Measurements from ENCODE around the gene EIF3C. TPM values are rescaled to one million over a fixed set of nuclear protein-coding genes. Genes with fewer than 3 reads are reported as not detected.
"Not testable (repeated sequence)": the region's sequence is repeated elsewhere in the genome, so short reads cannot be mapped to it uniquely, and the experiment has no call there.

EIF3C gene
- total RNA-seq, 1 experiment from 2014 or later: 259 TPM

DNA sequence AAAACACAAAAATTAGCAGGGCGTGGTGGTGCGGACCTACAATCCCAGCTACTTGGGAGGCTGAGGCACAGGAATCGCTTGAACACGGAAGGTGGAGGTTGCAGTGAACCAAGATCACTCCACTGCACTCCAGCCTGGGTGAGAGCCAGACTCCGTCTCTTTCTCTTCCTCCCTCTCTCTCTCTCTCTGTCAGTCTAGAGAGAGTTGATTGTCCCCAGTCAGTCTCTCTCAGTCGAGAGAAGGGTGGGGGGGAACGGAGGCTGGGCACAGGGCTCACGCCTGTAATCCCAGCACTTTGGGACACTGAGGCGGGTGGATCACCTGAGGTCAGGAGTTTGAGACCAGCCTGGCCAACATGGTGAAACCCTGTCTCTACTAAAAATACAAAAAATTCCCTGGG lies 30.0 kb downstream of the EIF3C start:
- in situ Hi-C loops (cut with HindIII; ENCODE audit: low pct_unique_long_range_greater_than_20kb, low sequenced_read_pairs); DNase-seq (ENCODE audit: low read depth): not testable (repeated sequence)

DNA sequence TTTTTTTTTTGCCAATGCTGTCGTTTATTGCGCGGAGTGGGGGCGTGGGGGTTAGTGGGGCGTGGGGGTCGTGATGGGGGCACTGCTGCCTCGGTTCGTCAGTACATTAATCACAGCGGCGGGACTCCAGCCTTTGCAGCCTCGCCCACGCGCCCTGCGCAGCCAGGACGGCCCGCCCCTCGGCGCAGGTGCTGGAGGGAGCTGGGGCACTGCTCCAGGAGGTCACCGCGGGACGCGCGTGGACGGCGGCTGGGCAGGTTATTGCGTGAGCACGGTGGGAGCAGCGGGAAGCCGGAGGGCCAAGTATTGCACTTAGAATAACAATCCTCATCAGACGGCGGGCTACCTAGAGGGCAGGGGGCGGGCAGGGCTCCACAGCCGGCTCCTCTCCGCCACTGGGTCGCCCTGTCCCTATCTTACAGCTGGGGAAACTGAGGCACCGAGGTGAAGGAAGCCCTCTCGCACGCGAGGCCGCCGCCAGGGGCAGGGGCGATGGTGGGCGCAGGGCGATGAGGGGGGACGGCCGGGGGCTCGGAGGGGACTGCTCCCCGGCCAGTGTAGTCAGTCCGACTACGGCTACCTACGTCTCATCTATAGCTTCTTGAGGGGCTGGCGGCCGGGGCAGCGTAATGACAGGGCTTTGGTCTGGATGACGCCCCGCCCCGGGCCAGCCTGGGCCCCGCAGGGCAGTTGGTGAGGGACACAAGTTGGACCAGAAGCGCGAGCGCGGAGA lies 35.5 kb downstream of the EIF3C start:
- DNase-seq (ENCODE audit: low read depth); in situ Hi-C loops (cut with HindIII; ENCODE audit: low pct_unique_long_range_greater_than_20kb, low sequenced_read_pairs): not testable (repeated sequence)

DNA sequence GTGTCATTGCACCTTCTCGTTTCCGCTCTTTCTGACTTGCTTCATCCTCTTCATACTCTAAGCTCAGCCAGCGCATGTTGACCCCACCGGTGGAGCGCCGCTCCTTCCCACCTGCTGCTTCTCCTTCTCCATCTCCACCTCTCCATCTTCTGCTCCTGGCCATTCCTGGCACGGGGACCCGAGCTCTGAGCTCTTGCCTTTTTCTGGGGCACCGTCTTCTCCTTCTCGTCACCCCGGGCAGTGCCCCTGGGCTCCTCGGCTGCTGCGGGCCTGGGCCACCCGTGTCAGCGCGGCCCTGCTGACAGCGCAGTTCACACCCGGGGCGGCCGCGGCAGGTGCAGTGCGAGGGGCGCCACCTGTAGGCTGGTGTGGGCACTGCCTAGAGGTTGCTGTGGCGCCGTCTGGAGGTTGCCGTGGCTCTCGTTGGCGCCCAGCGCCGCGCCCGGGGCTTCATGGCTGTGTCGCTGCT lies 38.8 kb downstream of the EIF3C start:
- DNase-seq (ENCODE audit: low read depth); in situ Hi-C loops (cut with HindIII; ENCODE audit: low pct_unique_long_range_greater_than_20kb, low sequenced_read_pairs): not testable (repeated sequence)

DNA sequence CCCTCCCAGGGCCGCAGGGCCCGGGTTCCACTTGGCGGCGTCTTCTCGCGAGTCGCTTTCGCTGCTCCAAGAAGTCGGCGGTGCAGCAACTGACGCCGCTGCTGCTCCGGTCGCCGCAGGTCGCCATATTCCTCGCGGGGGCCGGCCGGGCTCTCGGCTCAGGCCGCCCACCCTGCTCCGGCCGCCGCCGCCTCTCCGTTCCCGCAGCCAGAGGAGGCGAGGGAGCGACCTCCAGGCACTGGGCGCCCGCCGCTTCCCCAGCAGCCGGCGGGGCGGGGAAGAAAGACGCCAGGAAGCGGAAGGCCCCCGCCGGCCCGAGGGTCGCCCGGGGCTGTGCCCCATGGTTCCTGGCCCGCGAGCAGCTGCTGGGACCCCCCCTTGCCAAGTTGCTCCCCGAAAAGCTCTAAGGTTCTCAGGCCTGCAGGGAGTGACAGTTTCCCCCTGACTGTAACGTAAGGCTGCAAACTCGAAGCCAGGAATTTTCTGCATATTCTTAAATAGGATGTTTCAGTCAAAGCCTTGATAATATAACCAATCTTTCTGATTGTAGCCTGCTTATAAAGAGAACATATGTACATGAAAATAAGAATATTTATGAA lies 39.3 kb downstream of the EIF3C start:
- in situ Hi-C loops (cut with HindIII; ENCODE audit: low pct_unique_long_range_greater_than_20kb, low sequenced_read_pairs); DNase-seq (ENCODE audit: low read depth): not testable (repeated sequence)

DNA sequence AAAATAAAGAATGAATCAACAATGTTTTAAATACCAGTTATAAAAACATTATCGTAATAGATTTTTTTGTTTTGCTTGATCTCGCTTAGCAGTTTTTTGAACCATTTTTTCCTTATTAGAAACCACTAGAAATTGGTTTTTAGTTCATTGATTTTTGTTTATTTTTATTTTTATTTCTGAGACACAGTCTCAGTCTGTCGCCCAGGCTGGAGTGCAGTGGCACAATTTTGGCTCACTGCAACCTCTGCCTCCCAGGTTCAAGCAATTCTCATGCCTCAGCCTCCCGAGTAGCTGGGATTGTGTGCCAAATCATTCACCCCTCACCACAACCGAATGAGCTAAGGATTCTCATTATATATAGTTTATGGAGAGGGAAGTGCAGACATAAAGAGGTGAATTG lies 40.2 kb downstream of the EIF3C start, which contains the start of gene NPIPB9:
Gene NPIPB9, plus strand, starts transcription at position 301 of the 400 bp plus-strand sequence.
- in situ Hi-C loops (cut with HindIII; ENCODE audit: low pct_unique_long_range_greater_than_20kb, low sequenced_read_pairs); DNase-seq (ENCODE audit: low read depth): not testable (repeated sequence)

DNA sequence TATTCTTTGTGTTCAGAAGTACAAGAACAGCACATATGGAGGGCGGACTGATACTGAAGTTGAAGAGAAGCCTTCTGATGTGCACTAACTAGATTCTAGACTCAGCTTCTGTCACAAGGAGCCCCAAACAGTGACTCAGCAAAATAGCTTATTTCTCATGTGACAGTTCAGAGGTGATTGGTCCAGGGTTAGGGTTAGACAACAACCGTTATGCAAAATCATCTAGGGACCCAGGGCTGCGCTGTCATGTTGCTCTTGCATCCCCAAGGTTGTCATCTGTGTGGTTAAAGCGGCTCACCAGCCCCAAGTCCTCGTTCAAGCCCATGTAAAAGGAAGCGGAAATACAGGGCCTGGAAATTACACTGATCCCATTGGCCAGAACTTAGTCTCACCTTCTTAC lies 70.4 kb downstream of the EIF3C start:
- in situ Hi-C loops (cut with HindIII; ENCODE audit: low pct_unique_long_range_greater_than_20kb, low sequenced_read_pairs); DNase-seq (ENCODE audit: low read depth): not testable (repeated sequence)

DNA sequence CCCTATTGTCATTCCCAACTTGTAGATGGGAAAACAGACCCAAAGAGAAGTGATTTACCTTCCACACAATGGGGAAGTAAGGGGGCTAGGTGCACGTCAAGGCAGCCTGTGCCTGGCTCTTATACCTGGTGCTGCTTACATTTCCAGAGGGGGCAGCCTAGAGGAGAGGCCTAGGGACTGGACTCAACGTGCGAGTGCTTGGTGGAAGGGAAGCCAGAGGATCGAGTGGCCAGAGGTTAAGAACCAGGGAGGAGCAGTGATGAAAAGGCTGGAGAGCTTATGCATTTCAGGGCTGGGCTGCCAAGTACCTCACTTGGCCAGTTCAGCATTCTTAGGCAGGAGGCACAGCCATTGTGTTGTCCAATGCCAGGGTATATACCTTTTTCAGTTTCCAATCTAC lies 71.1 kb downstream of the EIF3C start:
- in situ Hi-C loops (cut with HindIII; ENCODE audit: low pct_unique_long_range_greater_than_20kb, low sequenced_read_pairs); DNase-seq (ENCODE audit: low read depth): not testable (repeated sequence)

Other genes starting within 250 kb of the EIF3C start
- gene NPIPB7, start 239.1 kb upstream of the EIF3C start, total RNA-seq (2014; rRNA removed; shearing (Covaris generic); ENCODE audit: low replicate concordance): not detected in 2 replicates
- gene CLN3, start 219.4 kb upstream of the EIF3C start, total RNA-seq (2014; rRNA removed; shearing (Covaris generic); ENCODE audit: low replicate concordance): 7.9 and 34.6 TPM in 2 replicates
- gene APOBR, start 216.8 kb upstream of the EIF3C start, total RNA-seq (2014; rRNA removed; shearing (Covaris generic); ENCODE audit: low replicate concordance): not detected in 2 replicates
- not detected in 2 replicates for gene IL27, start 204.6 kb upstream of the EIF3C start, total RNA-seq (2014; rRNA removed; shearing (Covaris generic); ENCODE audit: low replicate concordance)
- 5.8 and 9.4 TPM in 2 replicates for gene NUPR1, start 172.5 kb upstream of the EIF3C start, total RNA-seq (2014; rRNA removed; shearing (Covaris generic); ENCODE audit: low replicate concordance)
- 7.1 and 17.2 TPM in 2 replicates for gene SGF29, start 157.5 kb upstream of the EIF3C start, total RNA-seq (2014; rRNA removed; shearing (Covaris generic); ENCODE audit: low replicate concordance)
- gene SULT1A2, start 114.4 kb upstream of the EIF3C start, total RNA-seq (2014; rRNA removed; shearing (Covaris generic); ENCODE audit: low replicate concordance): not detected in 2 replicates
- gene SULT1A1, start 101.4 kb upstream of the EIF3C start, total RNA-seq (2014; rRNA removed; shearing (Covaris generic); ENCODE audit: low replicate concordance): 232 and 257 TPM in 2 replicates
- not detected in 2 replicates for gene NPIPB8, start 73.4 kb upstream of the EIF3C start, total RNA-seq (2014; rRNA removed; shearing (Covaris generic); ENCODE audit: low replicate concordance)
- gene NPIPB9, start 40.3 kb downstream of the EIF3C start, total RNA-seq (2014; rRNA removed; shearing (Covaris generic); ENCODE audit: low replicate concordance): 1.0 TPM in 1 of 2 replicates, not detected in the other
- gene ATXN2L, start 111.5 kb downstream of the EIF3C start, total RNA-seq (2014; rRNA removed; shearing (Covaris generic); ENCODE audit: low replicate concordance): 16.6 and 20.2 TPM in 2 replicates
- 149 and 151 TPM in 2 replicates for gene TUFM, start 134.9 kb downstream of the EIF3C start, total RNA-seq (2014; rRNA removed; shearing (Covaris generic); ENCODE audit: low replicate concordance)
- 18.0 and 28.4 TPM in 2 replicates for gene SH2B1, start 152.4 kb downstream of the EIF3C start, total RNA-seq (2014; rRNA removed; shearing (Covaris generic); ENCODE audit: low replicate concordance)
- 0.12 and 0.71 TPM in 2 replicates for gene ATP2A1, start 167.0 kb downstream of the EIF3C start, total RNA-seq (2014; rRNA removed; shearing (Covaris generic); ENCODE audit: low replicate concordance)
- 24.0 and 55.3 TPM in 2 replicates for gene RABEP2, start 213.8 kb downstream of the EIF3C start, total RNA-seq (2014; rRNA removed; shearing (Covaris generic); ENCODE audit: low replicate concordance)
- 0.37 and 4.2 TPM in 2 replicates for gene CD19, start 220.5 kb downstream of the EIF3C start, total RNA-seq (2014; rRNA removed; shearing (Covaris generic); ENCODE audit: low replicate concordance)
- 22.2 and 45.4 TPM in 2 replicates for gene NFATC2IP, start 239.5 kb downstream of the EIF3C start, total RNA-seq (2014; rRNA removed; shearing (Covaris generic); ENCODE audit: low replicate concordance)